H1 (cell line): Measurements from ENCODE around the gene EIF2S1. TPM values are rescaled to one million over a fixed set of nuclear protein-coding genes. Genes with fewer than 3 reads are reported as not detected.

Source experiments
- CTCF ChIA-PET: fragments of 300-600 bp; sonication (Branson Sonifier 250); formaldehyde crosslinking; loops from one replicate; lab custom pipeline; 2021; ENCODE audit not compliant: partially characterized antibody; lab: Charles Lee
- POLR2A ChIA-PET: fragments of 300-600 bp; sonication (Branson Sonifier 250); formaldehyde crosslinking; loops from one replicate; lab custom pipeline; 2021; ENCODE audit warnings: inconsistent platforms; ENCODE audit not compliant: partially characterized antibody; lab: Charles Lee
- DNase-seq, 2 experiments: peaks; one replicate each; pipeline versions ENCODE4 v3.0.0 to v3.0.0-alpha.2; 2010 to 2022; ENCODE audit warnings: low spot score in 2 of 2, low read depth in 1 of 2, mixed read lengths in 1 of 2
- FAIRE-seq: peaks from 2 replicates; lab custom pipeline; 2011; peaks lifted over from hg19 to GRCh38; lab: Jason Lieb, UNC
- H2AFZ ChIP-seq: 2 replicates; pipeline ENCODE4 v1.8.1; 2012; ENCODE audit warnings: low read length, inconsistent platforms
- H2AK5ac ChIP-seq: 2 replicates; pipeline ENCODE4 v1.6.1; 2013; ENCODE audit warnings: low read depth, low read length
- H2BK120ac ChIP-seq: replicated peaks from 2 replicates; pipeline ENCODE3; 2013; ENCODE audit warnings: low read depth, low read length, inconsistent platforms
- H2BK12ac ChIP-seq: 2 replicates; pipeline ENCODE4 v1.6.1; 2013; ENCODE audit warnings: low read depth, low read length
- H2BK15ac ChIP-seq: 2 replicates; pipeline ENCODE4 v1.6.1; 2013; ENCODE audit warnings: low read length
- H2BK20ac ChIP-seq: 2 replicates; pipeline ENCODE4 v1.6.1; 2013; ENCODE audit warnings: low read length
- H2BK5ac ChIP-seq: 2 replicates; pipeline ENCODE4 v1.6.1; 2013; ENCODE audit warnings: low read depth, low read length
- H3K14ac ChIP-seq: 2 replicates; pipeline ENCODE4 v1.6.1; 2013; ENCODE audit warnings: inconsistent platforms; ENCODE audit not compliant: insufficient read length
- H3K18ac ChIP-seq: 2 replicates; pipeline ENCODE4 v1.6.1; 2013; ENCODE audit warnings: low read length; ENCODE audit errors: extremely low read depth
- H3K23ac ChIP-seq: 2 replicates; pipeline ENCODE4 v1.6.1; 2013; ENCODE audit warnings: inconsistent platforms; ENCODE audit not compliant: insufficient read length
- H3K23me2 ChIP-seq: 2 replicates; pipeline ENCODE4 v1.6.1; 2013; ENCODE audit warnings: low read depth, low read length
- H3K27ac ChIP-seq: 2 replicates; pipeline ENCODE4 v1.6.1; 2011; ENCODE audit warnings: low read depth, low read length, inconsistent platforms
- H3K27me3 ChIP-seq, 4 experiments: replicated peaks in 1 of 4; 1 replicate in 1 of 4; 2 replicates in 3 of 4; pipeline versions ENCODE4 v1.6.1 to v1.8.1; 2011 to 2013; ENCODE audit warnings: low read length in 3 of 4, mild to moderate bottlenecking in 3 of 4, inconsistent platforms in 2 of 4, mixed read lengths in 2 of 4, moderate library complexity in 1 of 4; ENCODE audit not compliant: control insufficient read depth in 3 of 4, insufficient read depth in 3 of 4; ENCODE audit errors: extremely low read depth in 1 of 4
- H3K36me3 ChIP-seq, 4 experiments: 2 replicates each; pipeline versions ENCODE4 v1.6.1 to v1.8.1; 2011 to 2013; ENCODE audit warnings: mild to moderate bottlenecking in 4 of 4, low read length in 3 of 4, moderate library complexity in 2 of 4, control low read depth in 1 of 4, inconsistent platforms in 1 of 4; ENCODE audit not compliant: insufficient read depth in 4 of 4, control insufficient read depth in 2 of 4
- H3K4ac ChIP-seq: replicated peaks from 2 replicates; pipeline ENCODE3; 2013; ENCODE audit warnings: low read length, low read depth, mixed read lengths, inconsistent platforms; ENCODE audit not compliant: insufficient read length
- H3K4me1 ChIP-seq, 4 experiments: replicated peaks in 1 of 4; 1 replicate in 1 of 4; 2 replicates in 3 of 4; pipeline versions ENCODE4 v1.6.1 to v1.8.1; 2011 to 2013; ENCODE audit warnings: low read length in 3 of 4, inconsistent platforms in 2 of 4, mixed read lengths in 1 of 4; ENCODE audit not compliant: insufficient read depth in 4 of 4, control insufficient read depth in 3 of 4
- H3K4me2 ChIP-seq, 2 experiments: 2 replicates each; pipeline versions ENCODE4 v1.6.1 to v1.8.1; 2011 to 2013; ENCODE audit warnings: low read depth in 2 of 2, low read length in 2 of 2, control low read depth in 1 of 2, inconsistent platforms in 1 of 2, mild to moderate bottlenecking in 1 of 2; ENCODE audit not compliant: insufficient read depth in 1 of 2
- H3K4me3 ChIP-seq, 4 experiments: fragments of 200-600, 300-600 bp in 1 of 4; sonication (generic), shearing (Covaris generic), sonication (Bioruptor Twin) in 1 of 4; 2 replicates each; pipeline versions ENCODE4 v1.5.1 to v1.8.1; 2011 to 2016; ENCODE audit warnings: low read length in 4 of 4, low read depth in 3 of 4, control low read depth in 2 of 4, inconsistent platforms in 2 of 4, mild to moderate bottlenecking in 2 of 4, mixed read lengths in 1 of 4, moderate library complexity in 1 of 4; ENCODE audit not compliant: insufficient read depth in 2 of 4; ENCODE audit errors: extremely low read depth in 1 of 4
- H3K56ac ChIP-seq: replicated peaks from 2 replicates; pipeline ENCODE3; 2013; ENCODE audit warnings: low read depth, mild to moderate bottlenecking, mixed read lengths, low read length, inconsistent platforms; ENCODE audit not compliant: insufficient read length
- H3K79me1 ChIP-seq: 2 replicates; pipeline ENCODE4 v1.6.1; 2013; ENCODE audit warnings: low read depth, low read length, control low read depth
- H3K79me2 ChIP-seq, 2 experiments: 2 replicates each; pipeline versions ENCODE4 v1.6.1 to v1.8.1; 2012 to 2013; ENCODE audit warnings: low read length in 2 of 2, mild to moderate bottlenecking in 2 of 2, inconsistent platforms in 1 of 2; ENCODE audit not compliant: insufficient read depth in 2 of 2, control insufficient read depth in 1 of 2
- H3K9ac ChIP-seq, 4 experiments: replicated peaks in 1 of 4; 1 replicate in 1 of 4; 2 replicates in 3 of 4; pipeline versions ENCODE4 v1.6.1 to v1.8.1; 2011 to 2013; ENCODE audit warnings: low read depth in 3 of 4, low read length in 3 of 4, control low read depth in 2 of 4, mild to moderate bottlenecking in 2 of 4, moderate library complexity in 2 of 4, inconsistent platforms in 1 of 4; ENCODE audit errors: extremely low read depth in 1 of 4
- H3K9me3 ChIP-seq, 2 experiments: 2 replicates each; pipeline versions ENCODE4 v1.6.1 to v1.8.1; 2012 to 2013; ENCODE audit warnings: mild to moderate bottlenecking in 2 of 2, moderate library complexity in 2 of 2, control low read depth in 1 of 2, inconsistent platforms in 1 of 2, low read depth in 1 of 2, low read length in 1 of 2, mixed read lengths in 1 of 2; ENCODE audit not compliant: insufficient read depth in 2 of 2
- H4K20me1 ChIP-seq, 2 experiments: replicated peaks in 1 of 2; 2 replicates each; pipeline versions ENCODE3 to v1.8.1; 2011 to 2013; ENCODE audit warnings: inconsistent platforms in 2 of 2, low read length in 2 of 2, mild to moderate bottlenecking in 1 of 2; ENCODE audit not compliant: insufficient read depth in 2 of 2, control insufficient read depth in 1 of 2
- H4K5ac ChIP-seq: 2 replicates; pipeline ENCODE4 v1.6.1; 2013; ENCODE audit warnings: low read length, low read depth, mixed read lengths, inconsistent platforms; ENCODE audit not compliant: insufficient read length
- H4K8ac ChIP-seq: 2 replicates; pipeline ENCODE4 v1.8.0; 2013; ENCODE audit warnings: mild to moderate bottlenecking, moderate library complexity, low read length, inconsistent platforms; ENCODE audit not compliant: insufficient read depth; ENCODE audit errors: extremely low read depth
- H4K91ac ChIP-seq: replicated peaks from 2 replicates; pipeline ENCODE3; 2013; ENCODE audit warnings: low read length, mixed read lengths, inconsistent platforms; ENCODE audit not compliant: insufficient read length
- NRF1 ChIP-seq: IDR thresholded peaks from 2 replicates; pipeline ENCODE4 v1.6.1; 2011; ENCODE audit warnings: mild to moderate bottlenecking, low read depth, low read length, improper control_type of control experiment
- POU5F1 ChIP-seq: IDR thresholded peaks from 2 replicates; pipeline ENCODE4 v1.6.1; 2011; ENCODE audit warnings: low read depth, mild to moderate bottlenecking, low read length, moderate library complexity
- TBP ChIP-seq: IDR thresholded peaks from 2 replicates; pipeline ENCODE4 v1.6.1; 2011; ENCODE audit warnings: low read depth, low read length, improper control_type of control experiment
- WGBS, 2 experiments: shearing (Covaris generic) in 1 of 2; methylation state at CpG; one replicate each; pipeline versions ENCODE4 v1.1.6 to v1.1.7; 2013 to 2015; ENCODE audit warnings: low lambda C conversion rate in 2 of 2, mixed read lengths in 2 of 2, inconsistent platforms in 1 of 2, low coverage in 1 of 2, missing lambda C conversion rate in 1 of 2; ENCODE audit not compliant: insufficient replicate concordance in 2 of 2, insufficient coverage in 1 of 2, insufficient read length in 1 of 2; ENCODE audit errors: extremely low coverage in 1 of 2, missing lambda C conversion rate in 1 of 2; 5-methylcytosine and 5-hydroxymethylcytosine counted together
- polyA plus RNA-seq, 7 experiments: library from polyadenylated mRNA; depleted of rRNA in 3 of 7; stranded (reverse) in 5 of 7; unstranded in 2 of 7; fragments of >200 nt in 5 of 7; fragments of 200-250 nt in 2 of 7; gene quantifications; 1 replicate in 5 of 7; 2 replicates in 1 of 7; 4 replicates in 1 of 7; pipeline versions ENCODE4 v1.2.1 to v1.2.3, GENCODE V29; 2011 to 2013; ENCODE audit warnings: missing spikeins in 2 of 7, mixed read lengths in 2 of 7
- total RNA-seq: library from RNA; stranded (reverse); fragmentation: NEBNext Ultra II Directional; extraction: Animal tissue kit (Norgen Biotek cat#: 25700); gene quantifications from 2 replicates; pipeline ENCODE4 v1.2.1, GENCODE V29; 2021
- TF ChIP-seq, protein P1 (sequence below): IDR thresholded peaks from 2 replicates; pipeline ENCODE4 v1.6.1; 2012; ENCODE audit warnings: inconsistent platforms

EIF2S1 gene
- total and polyA plus RNA-seq, 2 of the 8 experiments (the other 6 are each of a cell fraction or from before 2014, with no cell fraction given) = 35.1 to 146 TPM

DNA sequence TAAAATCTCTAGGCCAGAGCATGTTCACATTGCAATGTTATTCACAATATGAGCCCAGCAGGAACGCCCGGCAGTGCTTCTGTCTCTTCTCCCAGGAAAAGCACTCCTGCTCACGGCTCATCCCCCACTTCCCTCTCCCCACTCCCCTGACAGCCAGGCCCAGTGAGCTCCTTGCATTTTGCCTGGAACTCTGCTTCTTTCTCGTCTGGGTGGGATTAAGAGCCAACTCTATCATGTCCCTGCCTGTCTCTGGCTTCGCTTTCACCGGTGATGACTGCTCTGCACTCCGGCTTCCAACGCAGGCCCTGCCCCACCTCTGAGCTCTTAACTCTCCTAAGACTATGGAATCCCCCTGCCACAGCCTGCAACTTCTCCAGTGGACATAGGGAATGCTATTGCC lies 49.3 kb downstream of the EIF2S1 start:
- FAIRE-seq (no peak), DNase-seq (no peak)
- WGBS, 2 experiments = 91% methylated on average over 8 of the region's 8 CpGs; no CpG with 5 or more reads in 1 of the 2 experiments
- Histone ChIP-seq H3K36me3 (no peaks in the 10 kb centered on the region), H2BK5ac (no peak overlapping the region), H4K8ac (no peak overlapping the region), H3K79me1 (no peaks in the 10 kb centered on the region), H3K4ac (no peak overlapping the region), H2BK20ac (no peak overlapping the region), H3K4me2 (no peak overlapping the region), H3K4me1 (peaks cover 0 to 3% (median 0%) of the 10 kb centered on the region in 4 experiments; a peak in 3 of 7 replicates), H3K23me2 (peaks cover 8% of the 10 kb centered on the region; the same call in 1 of the 2 replicates), H2BK12ac (no peak overlapping the region), H3K9ac (no peak overlapping the region), H3K79me2 (no peaks in the 10 kb centered on the region), H2AK5ac (no peak overlapping the region), H3K14ac (no peak overlapping the region), H3K23ac (no peak overlapping the region), H4K91ac (no peak overlapping the region), H2BK15ac (no peak overlapping the region), H3K4me3 (no peak overlapping the region), H3K9me3 (no peaks in the 10 kb centered on the region), H3K18ac (no peak overlapping the region), H4K5ac (no peak overlapping the region), H3K27ac (no peak overlapping the region), H3K56ac (no peak overlapping the region), H3K27me3 (peaks cover 0 to 20% (median 13%) of the 10 kb centered on the region in 4 experiments; a peak in 6 of 7 replicates), H2AFZ (0 out of 2 replicates have a peak overlapping the region, but pooled peaks have one; percentile 76), H4K20me1 (peaks cover 0 to 2% of the 10 kb centered on the region in 2 experiments), H2BK120ac (no peak overlapping the region)
- CTCF ChIA-PET = interaction anchor here (1.1 to 2.8 kb wide), 6 partner anchors 9 to 295 kb away, joined by 3 to 18 read pairs (median 6); partner anchors contain the start of genes ATP6V1D and EIF2S1
- POLR2A ChIA-PET = interaction anchor here (0.6 kb wide), 1 partner anchor 157 kb away, joined by 3 read pairs; no protein-coding TSS in a partner anchor
- TF ChIP-seq, protein P1, sequence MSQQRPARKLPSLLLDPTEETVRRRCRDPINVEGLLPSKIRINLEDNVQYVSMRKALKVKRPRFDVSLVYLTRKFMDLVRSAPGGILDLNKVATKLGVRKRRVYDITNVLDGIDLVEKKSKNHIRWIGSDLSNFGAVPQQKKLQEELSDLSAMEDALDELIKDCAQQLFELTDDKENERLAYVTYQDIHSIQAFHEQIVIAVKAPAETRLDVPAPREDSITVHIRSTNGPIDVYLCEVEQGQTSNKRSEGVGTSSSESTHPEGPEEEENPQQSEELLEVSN = no peak
- TF ChIP-seq POU5F1 (no peak), TBP (no peak), NRF1 (no peak)
